Fibroblast of lung (primary cell): ENCODE measurements around the gene LIPE.

Experiments used
- EZH2 ChIP-seq: IDR thresholded peaks from 2 replicates; pipeline ENCODE4 v1.5.1; 2012; ENCODE audit warnings: low read length, control low read depth, mild to moderate bottlenecking; ENCODE audit errors: missing control alignments
- TF ChIP-seq, protein P1 (sequence below), 2 donors: IDR thresholded peaks in 1 of 2; conservative IDR thresholded peaks in 1 of 2; 1 replicate in 1 of 2; 2 replicates in 1 of 2; pipeline ENCODE4 v1.5.1; 2011 to 2012; ENCODE audit warnings: low read length in 2 of 2, control low read depth in 1 of 2, inconsistent platforms in 1 of 2, low read depth in 1 of 2, mild to moderate bottlenecking in 1 of 2

DNA sequence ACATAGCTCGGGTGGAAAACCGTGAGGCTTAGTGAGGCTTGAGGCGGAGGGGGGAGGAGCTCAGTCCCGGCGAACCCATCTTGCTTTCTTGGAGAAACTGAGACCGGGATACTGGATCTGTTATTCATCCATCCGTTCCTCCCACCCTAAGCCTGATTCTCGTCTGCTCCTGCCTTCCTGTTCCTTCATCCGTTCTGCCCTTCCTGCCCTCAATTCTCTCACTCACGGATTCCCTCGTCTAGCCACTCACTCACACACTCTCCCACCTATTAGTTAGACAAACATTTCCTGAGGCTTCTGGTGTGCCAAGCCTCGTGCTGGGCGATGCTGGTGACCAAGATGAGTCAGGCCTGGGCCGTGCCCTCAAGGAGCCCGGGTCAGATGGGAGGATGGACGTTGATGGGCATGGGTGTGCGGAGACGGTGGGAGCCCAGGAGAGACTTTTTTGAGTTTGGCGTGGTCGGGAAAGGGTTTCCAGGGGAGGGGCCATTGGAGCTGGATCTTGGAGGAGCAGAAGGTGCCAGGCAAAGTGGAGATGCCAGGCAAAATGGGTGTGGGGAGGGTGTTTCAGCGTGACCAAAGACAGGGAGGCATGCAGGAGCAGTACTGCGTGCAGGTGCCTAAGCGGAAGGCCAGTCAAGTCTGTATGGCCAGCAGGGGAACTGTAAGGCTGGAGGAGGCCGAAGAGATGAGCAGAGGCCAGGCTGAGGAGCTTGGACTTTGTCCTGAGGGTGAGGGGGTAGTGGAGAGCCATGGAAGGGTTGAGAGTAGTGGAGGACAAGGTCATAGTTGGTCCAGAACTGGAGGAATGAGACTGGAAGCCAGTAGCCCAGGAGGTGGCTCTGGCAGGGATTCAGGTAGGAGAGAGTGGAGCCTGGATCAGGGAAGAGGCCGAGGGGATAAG, 29.7 kb downstream of the LIPE start:
- TF ChIP-seq, protein P1, sequence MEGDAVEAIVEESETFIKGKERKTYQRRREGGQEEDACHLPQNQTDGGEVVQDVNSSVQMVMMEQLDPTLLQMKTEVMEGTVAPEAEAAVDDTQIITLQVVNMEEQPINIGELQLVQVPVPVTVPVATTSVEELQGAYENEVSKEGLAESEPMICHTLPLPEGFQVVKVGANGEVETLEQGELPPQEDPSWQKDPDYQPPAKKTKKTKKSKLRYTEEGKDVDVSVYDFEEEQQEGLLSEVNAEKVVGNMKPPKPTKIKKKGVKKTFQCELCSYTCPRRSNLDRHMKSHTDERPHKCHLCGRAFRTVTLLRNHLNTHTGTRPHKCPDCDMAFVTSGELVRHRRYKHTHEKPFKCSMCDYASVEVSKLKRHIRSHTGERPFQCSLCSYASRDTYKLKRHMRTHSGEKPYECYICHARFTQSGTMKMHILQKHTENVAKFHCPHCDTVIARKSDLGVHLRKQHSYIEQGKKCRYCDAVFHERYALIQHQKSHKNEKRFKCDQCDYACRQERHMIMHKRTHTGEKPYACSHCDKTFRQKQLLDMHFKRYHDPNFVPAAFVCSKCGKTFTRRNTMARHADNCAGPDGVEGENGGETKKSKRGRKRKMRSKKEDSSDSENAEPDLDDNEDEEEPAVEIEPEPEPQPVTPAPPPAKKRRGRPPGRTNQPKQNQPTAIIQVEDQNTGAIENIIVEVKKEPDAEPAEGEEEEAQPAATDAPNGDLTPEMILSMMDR (conservative IDR thresholded peaks at IDR 0.05 in 1 of 2, IDR thresholded peaks at IDR 0.05 in 1 of 2; ENCODE audit: low read depth in 1 of 2, low read length in 2 of 2): no peak
- TF ChIP-seq EZH2: no peak
